Astrocyte of the hippocampus (primary cell): ENCODE results near the gene OR10T2.
"Not testable (repeated sequence)": the region's sequence is repeated elsewhere in the genome, so short reads cannot be mapped to it uniquely, and the experiment has no call there.

ENCODE experiments used
- DNase-seq: peaks from one replicate; pipeline ENCODE4 v3.0.0; 2011; ENCODE audit warnings: low read depth, low spot score

OR10T2 gene

DNA sequence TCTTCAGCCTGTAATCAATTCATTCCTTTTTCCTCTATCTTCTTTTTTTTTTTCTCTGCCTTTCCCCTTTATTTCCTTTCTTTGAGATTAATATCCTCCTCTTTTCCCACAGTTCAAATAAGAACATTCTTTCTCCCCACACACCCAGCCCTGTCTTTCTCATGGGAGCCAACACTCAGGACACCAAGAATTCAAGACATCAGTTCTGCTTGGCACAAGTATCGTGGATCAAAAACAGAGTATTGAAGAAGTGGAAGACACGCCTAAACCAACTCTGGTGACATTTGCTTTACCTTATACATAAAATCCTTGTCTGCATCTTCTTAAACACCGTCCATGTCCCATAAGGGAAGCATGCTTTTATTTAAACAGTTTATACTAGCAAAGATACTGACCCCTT lies 42.6 kb downstream of the OR10T2 start:
- no peak for DNase-seq

DNA sequence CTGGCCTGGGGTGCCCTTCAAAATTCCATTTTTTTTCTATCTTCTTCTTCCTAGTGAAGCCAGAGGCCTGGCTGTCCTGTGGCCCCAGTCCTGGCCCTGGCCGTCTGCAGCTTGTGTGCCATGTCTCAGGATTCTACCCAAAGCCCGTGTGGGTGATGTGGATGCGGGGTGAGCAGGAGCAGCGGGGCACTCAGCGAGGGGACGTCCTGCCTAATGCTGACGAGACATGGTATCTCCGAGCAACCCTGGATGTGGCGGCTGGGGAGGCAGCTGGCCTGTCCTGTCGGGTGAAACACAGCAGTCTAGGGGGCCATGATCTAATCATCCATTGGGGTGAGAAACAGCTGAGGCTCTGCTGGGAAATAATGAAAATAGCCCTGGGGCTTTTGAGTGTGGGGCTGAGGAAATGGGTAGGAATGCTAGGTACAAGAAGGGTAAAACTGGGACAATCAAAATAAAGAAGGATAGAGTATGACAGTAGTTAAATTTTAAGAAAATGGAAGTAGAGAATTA lies 43.4 kb downstream of the OR10T2 start:
- no peak for DNase-seq

DNA sequence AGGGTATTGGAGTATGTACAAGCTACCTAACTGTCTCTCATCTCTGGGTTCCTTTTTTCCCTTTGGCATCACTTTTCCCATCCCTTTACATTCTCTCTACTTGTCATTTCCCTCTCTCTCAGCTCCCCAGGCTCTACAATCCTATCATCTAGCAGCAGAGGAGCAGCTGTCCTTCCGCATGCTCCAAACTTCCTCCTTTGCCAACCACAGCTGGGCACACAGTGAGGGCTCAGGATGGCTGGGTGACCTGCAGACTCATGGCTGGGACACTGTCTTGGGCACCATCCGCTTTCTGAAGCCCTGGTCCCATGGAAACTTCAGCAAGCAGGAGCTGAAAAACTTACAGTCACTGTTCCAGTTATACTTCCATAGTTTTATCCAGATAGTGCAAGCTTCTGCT lies 45.0 kb downstream of the OR10T2 start:
- DNase-seq, result no peak

DNA sequence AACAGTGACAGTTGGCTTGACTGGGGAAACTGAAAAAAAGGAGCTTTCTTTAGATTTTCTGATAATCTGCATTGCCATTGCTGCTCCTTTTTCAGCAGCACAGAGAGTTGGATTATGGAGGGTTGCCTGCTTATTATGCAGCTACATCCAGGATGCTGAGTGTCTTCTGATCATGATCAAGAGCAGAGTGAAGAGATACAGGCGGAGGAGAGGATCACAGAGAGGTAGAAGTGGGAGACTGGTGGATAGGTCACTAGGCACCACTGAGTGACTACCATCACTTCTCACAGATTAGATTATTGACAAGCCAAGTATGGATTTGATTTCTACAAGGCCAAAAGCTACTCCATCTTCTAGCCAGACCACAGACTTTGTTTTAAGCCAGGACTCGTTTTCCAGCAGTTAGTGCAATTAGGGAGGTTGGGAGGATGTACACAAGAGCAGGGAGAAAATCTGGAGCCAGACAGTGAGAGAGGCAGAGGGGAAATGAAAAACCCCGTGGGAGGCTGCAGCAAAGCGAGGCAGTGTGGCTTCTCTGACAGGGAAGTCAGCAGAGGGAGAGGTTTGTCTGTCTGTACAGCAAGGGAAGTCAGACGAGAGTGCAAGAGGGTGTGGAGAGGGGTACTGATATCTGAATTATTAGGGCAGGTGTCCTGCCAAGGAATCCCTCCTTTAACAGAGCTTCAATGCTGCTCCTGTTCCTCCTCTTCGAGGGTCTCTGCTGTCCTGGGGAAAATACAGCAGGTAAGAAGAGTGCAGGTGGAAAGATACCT lies 45.8 kb downstream of the OR10T2 start, which contains the start of gene CD1E:
CD1E (plus strand) TSS at position 592 of the 773 bp plus-strand sequence; CDS start at position 687, 95 bp downstream.
- no peak for DNase-seq

DNA sequence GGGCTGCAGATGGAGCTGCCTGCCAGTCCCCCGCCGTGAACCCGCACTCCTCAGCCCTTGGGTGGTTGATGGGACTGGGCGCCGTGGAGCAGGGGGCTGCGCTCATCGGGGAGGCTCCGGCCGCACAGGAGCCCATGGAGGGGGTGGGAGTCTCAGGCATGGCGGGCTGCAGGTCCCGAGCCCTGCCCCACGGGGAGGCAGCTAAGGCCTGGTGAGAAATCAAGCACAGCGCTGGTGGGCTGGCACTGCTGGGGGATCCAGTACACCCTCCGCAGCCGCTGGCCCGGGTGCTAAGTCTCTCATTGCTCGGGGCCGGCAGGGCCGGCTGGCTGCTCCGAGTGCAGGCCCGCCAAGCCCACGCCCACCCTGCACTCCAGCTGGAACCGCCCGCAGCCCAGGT lies 50.3 kb downstream of the OR10T2 start:
- DNase-seq, result not testable (repeated sequence)
